NCI-H2081 treated with DMSO at 0.1 percent for 48 hours (cell line): ENCODE results near the gene GABRR3.

ENCODE experiments used
- DNase-seq: peaks from one replicate; lab custom pipeline; 2025; lab: John Stamatoyannopoulos, UW

The GABRR3 gene

DNA sequence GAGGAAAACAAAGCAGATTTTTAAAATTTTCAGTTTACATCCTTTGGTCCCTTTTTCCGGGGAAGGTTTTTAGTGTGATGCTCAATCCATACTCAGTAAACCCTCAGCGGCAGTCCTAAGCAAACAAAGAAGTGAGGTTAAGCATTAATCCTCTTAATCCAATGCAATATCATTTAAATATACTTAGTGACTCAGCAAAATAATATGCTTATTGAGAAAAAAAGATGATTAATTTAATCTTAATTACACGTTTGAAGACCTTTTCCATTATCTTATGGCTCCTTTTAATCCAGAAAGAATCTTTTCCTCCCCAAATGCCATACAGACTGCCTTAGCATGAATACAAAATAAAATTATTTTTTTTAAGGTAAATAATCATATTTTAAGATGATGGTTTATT is at the start of gene GABRR3:
Gene GABRR3 (minus strand): TSS at position 108 of the 400 bp plus-strand sequence. CDS start 328 bp downstream, outside the sequence.
- no peak for DNase-seq

DNA sequence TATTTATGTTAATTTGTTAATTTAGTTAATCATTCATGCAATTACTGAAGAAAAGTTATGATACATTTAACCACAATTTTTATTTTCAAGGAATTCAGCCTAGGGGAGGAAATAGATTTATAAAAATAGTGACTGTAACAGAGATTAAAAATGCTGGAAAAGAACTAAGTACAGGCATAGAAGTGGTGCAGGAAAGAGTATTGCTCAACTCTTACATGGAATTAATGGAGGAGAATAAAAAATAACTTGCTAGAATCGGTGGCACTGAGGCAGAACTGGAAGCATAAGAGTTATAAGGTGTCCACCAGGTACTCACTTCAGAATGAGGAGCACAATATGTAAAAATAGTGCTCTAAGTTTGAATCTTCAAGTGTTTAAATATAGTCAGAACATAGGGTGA is 38.4 kb upstream of the GABRR3 start:
- DNase-seq = no peak

DNA sequence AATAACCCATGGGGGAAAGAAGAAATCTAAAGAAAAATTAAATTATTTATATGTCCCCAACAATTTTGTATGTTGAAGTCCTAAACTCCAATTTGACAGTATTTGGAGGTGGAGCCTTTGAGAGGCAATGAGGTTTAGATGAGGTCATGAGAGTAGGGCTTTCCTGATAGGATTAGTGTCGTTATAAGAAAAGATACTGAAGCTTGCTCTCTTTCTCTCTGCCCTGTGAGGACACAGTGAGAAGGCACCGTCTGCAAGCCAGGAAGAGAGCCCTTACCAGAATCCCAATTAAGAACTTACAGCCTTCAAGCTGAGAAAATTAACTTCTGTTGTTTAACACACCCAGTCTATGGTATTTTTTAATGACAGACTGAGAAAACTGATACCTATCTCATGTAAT is 35.7 kb upstream of the GABRR3 start:
- DNase-seq = no peak

DNA sequence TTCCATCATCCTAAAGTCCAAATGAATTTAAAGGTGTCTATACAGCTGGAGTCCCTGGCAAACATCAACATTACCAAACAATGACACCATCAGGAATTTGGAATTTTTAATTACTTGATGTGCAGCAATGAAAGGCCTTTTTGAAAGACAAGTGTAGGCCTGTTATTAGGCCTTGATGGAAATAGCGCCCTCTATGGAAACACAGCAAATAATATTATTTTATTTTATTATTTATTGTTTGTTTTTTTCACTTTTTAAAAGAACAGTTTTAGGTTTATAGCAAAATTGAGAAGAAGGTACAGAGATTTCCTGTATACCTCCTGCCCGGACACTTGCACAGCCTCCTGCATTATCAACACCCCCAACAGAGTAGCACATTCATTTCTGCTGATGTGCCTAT is 33.7 kb upstream of the GABRR3 start:
- no peak for DNase-seq

DNA sequence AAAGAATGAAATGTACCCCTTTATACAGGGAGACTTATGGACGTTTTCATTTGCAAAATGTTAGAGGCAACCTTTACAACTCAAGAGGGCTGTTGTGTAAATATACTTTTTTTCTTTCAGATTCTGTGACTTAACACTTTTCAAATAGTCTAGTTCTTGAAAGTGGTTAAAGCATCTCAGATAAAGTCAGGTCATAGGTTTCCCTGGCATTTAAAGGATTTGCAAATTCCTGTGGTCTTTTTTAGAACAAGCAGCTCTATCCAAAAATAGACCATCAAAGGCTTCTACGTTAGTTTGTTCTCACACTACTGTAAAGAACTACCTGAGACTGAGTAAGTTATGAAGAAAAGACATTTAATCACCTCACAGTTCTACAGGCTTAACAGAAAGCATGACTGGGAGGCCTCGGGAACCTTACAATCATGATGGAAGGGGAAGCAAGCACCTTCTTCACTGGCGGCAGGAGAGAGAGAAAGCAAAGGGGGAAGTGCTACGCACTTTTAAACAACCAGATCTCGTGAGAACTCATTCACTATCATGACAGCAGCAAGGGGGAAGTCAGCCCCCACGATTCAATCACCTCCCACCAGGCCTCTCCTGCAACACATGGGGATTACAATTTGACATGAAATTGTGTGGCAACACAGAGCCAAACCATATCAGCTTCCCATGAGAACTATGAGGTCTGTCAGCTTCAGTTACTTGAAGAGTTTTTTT is 23.3 kb upstream of the GABRR3 start:
- DNase-seq = no peak

DNA sequence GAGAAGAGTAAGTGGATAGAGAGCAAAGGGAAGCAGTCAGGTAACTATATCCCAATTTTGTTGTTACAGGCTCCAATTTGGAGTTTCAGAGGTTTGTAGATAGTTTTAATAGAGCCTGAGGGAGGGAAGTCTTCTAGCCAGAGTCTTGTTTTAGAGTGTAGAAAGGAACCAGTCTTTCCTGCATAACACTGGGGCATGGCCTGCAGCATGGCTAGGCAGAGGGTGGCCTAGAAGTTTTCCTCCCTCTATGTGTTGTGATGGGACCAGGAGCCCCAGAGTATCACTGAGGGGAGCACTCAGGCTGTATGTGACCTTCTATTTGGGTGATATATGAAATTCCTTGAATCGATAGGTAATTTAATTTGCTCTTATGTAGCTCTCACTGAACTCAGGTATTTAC is 22.5 kb upstream of the GABRR3 start:
- no peak for DNase-seq

DNA sequence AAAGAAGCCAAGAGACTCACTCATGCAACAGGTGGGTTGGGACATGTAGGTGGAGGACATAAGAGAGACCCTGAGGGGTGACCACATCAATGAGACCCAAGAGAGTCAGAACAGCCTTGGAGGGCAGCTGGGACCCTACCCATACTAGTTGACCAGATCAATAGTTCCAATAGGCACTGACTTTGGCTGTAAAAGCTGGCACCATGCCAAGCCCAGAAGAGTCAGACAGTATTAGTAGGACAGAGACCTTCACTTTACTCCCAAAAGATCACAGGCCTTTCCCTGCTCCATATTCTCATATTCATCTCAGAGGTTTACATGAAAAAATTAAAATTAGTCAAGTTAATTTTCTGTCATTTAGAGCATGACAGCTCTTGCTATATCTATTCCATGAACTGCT is 20.9 kb upstream of the GABRR3 start:
- no peak for DNase-seq

DNA sequence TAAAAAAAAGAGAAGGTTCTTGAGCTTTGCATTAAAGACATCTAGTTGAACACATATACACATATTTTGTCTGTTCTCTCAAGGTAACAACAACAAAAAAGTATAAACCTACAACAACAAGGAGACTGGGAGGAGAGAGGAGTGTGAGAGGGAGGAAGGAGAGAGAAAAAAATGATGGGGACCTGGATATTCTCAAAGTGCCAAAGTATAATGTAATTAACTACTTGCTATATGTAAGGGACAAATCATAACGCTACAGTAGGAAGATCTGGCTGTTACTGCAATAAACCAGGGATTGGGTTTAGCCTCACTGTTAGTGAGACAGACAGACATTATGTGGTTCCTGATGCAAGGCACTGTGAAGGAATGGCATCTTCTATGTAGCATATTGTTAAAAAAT is 14.2 kb upstream of the GABRR3 start:
- no peak for DNase-seq

DNA sequence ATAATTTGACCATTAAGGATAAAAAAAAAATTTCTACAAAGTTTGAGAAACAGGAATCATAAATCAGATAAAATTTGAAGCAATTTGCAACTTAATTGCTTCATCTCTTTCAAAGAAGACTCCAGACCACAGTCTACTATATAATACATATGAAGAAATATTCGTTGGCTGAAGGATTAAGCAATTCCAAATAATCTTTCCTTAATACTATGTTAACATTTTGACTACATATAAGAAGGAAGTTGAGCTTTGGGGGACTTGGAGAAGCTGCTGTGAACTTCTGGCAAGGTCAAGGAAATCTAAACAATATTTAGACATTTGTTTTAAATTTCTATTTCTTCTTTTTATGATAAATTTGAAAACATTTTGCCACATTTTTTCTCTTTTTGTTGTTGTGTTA is 13.5 kb upstream of the GABRR3 start:
- no peak for DNase-seq

DNA sequence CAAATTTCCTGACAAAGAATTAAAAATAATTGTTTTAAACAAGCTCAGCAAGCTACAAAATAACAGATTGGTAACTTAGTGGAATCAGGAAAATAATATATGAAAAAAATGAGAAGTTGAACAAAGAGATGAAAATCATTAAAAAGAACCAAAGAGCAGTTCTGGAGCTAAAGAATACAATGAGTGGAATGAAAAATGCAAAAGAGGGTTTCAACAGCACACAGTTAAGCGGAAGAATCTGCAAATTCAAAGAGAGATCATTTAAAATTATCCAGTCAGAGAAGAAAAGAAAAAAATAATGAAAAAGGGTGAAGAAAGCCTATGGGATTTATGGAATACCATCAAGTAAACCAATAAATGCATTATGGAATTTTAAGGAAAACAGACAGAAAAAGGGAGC is 6.2 kb upstream of the GABRR3 start:
- DNase-seq = no peak

DNA sequence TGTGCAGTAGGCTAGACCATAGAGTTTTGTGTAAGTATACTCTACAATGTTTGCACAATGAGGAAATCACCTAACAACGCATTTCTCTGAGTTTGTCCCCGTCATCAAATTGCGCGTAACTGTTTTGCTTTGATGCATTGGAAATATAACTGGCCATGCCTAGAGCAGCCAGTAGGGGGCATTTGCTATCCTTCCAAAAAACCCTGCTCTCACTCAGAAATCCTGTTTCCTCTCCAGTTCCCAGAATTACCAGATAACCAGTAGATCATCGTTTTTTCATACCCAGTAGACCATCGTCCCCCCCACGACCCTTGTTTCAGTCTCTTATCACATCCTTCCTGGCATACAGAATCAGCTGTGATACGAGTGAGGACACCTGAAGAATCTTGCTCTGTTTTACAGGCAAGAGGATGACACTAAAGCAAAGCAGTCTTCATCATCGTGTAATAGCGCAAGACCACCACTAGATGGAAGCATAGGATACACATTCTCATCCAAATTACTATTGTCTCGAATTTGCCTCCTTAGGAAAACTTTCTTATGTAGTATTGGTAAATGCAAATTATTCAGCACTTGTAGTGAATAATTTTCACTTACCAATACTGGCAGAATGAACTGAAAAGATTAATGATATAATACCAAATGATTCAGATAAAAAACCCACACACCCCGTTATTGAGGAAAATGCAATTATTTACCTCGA is 4.4 kb upstream of the GABRR3 start:
- DNase-seq = peak; percentile 91

DNA sequence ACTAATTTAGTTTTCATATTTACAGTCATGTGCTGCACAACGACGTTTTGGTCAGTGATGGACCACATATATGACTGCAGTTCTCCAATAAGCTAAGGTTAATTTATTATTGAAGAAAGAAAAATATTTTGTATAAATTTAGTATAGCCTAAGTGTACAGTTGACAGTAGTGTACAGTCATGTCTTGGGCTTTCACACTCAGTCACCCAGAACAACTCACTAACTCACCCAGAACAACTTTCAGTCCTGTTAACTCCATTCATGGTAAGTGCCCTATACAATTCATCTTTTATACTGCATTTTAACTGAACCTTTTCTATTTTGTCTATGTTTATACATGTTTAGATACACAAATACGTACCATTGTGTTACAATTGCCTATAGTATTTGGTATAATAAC is 3.8 kb upstream of the GABRR3 start:
- no peak for DNase-seq

DNA sequence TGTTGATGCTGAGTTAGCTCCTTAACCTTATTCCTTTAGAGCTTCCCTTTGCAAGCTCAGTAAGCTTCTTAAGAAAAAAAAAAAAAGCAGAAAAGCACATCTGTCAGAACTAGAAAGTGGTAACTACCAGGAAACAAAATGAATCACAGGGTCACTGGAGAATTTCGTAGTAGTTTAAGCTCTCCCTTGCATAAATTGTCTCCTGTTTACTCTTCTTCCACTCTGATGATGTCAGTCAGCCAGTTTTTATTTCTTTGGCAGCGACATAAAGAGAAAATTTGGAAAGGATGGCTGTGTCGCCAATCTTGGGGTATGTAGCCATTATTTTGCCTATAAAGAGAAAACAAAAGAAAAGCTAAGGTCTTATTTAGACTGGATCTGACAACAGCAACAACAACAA is 3.2 kb upstream of the GABRR3 start:
- no peak for DNase-seq

DNA sequence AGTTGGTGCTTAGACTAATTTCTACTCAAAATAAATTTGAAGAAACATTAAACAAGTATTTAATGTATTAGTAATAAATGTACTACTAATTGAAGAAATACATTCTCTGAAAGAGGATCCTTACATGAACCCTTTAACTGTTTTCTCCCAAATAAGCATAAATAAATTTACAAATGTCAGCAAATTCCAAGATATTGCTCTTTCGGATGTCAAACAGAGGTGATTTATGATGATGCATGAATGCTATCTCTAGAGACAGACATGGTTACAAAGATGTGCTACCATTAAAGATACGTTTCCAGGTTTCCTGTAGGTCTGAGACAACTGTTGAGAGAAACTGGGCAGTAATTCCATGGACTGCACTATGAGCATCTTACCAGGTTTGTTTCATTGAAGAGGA is 629 bp downstream of the GABRR3 start:
- DNase-seq = no peak

DNA sequence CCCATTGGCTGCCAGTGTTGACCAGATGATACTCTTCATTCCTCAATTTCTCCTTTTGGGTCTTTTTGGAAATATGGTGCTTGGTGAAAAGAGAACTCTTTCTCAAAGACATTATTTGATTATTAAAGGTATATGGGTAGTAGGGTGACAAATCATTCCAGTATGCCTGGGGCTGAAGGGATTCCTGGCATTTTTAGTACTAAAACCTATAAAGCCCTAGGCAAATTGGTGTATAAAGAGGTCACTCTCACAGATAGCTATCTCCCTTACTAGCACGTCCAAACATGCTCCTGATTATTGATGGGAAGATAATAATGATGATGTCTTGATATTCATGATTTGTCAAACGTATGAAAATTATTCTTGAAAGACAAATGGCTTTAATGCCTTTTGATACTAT is 1.1 kb downstream of the GABRR3 start:
- no peak for DNase-seq

DNA sequence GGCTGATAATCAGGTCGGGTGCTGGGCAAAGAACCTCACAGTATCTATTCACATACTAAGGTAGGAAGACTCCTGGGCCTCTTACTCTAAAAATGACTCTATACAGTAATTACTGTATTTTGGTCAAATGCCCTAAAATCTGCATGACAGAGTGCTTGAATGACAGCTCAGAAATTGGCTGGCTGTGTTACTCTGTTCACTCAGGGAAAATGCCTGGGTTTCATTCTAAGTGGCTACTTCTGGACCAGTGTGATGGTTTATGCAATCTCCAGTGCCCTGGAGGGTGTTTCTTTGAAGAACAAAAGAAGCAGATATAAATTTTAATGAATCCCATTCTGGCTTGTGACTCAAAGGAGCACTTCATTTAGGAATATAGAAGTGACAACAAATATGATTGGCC is 2.2 kb downstream of the GABRR3 start:
- no peak for DNase-seq

DNA sequence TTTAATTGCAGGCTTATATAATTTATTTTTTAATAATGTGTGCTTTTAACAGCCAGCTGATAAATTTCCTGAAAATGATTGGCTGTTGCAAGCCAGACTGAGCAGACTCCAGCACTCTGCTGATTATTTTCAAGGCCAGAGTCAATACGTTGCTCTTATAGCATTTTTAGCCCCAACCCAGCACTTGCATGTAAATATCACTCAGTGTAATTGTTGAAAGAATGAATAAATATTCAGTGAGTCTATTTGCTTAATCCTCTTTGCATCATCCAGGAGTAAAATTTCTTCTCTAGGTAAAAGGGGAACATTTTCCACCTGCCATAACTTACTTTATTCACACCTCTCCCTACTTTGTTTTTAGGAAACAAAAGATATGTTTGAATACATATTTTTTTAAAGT is 2.9 kb downstream of the GABRR3 start:
- DNase-seq = no peak

DNA sequence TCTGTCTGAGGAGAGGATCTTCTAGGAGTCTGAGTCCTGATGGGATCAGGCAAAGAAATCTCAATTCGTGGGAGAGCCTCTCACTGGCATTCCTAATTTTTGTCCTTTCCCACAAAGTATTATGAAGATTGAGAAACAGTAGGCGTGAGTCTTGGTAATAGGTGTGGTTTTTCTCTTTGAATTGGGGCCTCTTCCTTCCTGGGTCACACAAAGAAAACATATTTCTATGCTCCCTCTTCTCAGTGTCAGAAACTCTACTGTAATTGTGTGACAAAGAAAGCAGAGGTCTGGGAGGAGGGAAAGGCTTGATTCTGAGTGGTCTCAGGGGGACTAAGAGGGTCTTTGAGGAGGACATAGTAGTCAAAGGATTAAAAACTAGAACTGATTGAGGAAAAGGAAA is 6.0 kb downstream of the GABRR3 start:
- DNase-seq = no peak

DNA sequence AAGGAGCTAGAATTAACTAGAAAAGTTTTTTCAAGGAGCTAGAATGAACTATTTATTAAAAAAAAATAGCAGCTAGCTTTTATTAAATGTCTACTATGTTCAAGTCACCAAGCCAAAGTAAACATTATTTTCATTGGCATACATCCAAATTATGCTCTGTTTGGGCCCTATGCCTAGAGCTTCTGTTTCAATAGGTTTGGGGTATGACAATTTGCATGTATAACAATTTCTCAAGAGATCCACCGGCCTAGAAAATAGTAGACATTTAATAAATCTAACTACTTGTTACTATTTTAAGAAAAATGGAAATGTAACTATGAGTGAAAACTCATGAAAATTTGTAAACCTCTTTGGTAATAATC is 8.0 kb downstream of the GABRR3 start:
- DNase-seq = peak; percentile 25

DNA sequence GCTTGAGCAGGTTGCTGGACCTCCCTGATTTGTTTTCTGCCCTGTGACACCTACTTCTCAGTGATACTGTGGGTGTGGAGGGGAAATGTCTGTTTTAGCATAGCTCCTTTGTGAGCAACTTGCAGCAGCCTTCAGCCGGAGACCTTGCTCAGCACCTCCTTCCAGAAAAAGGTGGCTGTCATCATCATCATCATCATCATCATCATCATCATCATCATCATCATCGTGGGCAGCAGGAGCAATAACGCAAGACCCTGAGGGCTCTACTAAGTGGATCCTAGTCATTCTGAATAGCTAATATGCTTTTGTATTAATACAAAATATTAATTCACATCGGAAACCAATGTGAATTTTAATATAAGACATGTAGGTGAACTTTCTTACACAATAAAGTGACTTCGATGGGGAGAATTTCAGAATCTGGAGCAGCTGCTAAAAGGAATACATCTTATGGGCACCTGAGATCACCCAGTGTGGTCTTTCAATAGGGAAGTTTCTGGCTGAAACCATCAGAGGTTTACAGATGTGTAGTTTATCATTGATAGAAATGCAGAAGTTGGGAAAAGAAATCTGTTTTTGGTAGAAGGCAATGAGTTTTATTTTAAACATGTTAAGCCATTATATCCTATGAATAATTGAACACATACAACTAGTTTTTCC is 8.6 kb downstream of the GABRR3 start:
- DNase-seq = no peak

DNA sequence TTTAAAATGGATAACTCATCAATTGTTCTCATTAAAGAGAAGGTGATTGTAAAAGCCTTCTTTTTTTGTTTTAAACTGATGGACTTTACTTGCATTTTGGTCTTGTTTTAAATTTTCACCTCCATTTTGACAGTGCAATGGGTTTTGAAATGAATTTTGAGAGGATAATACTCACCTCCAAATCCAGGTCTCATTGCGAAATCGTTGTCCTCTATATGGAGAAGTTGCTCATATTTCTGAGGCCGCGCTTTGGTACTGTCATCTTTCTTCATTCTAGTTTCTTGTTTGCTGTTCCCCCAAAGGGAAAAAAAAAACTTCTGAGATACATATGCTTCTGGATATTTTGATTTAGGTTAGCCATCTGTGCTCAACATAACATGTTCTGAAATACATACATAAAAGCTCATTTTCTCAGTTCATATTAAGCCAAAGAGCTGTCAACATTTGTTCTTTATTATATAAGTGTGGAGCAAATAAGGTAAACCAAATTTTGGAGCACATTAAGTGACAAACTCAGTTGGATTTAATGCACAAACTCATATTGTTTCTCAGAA is 9.6 kb downstream of the GABRR3 start:
- DNase-seq = no peak

DNA sequence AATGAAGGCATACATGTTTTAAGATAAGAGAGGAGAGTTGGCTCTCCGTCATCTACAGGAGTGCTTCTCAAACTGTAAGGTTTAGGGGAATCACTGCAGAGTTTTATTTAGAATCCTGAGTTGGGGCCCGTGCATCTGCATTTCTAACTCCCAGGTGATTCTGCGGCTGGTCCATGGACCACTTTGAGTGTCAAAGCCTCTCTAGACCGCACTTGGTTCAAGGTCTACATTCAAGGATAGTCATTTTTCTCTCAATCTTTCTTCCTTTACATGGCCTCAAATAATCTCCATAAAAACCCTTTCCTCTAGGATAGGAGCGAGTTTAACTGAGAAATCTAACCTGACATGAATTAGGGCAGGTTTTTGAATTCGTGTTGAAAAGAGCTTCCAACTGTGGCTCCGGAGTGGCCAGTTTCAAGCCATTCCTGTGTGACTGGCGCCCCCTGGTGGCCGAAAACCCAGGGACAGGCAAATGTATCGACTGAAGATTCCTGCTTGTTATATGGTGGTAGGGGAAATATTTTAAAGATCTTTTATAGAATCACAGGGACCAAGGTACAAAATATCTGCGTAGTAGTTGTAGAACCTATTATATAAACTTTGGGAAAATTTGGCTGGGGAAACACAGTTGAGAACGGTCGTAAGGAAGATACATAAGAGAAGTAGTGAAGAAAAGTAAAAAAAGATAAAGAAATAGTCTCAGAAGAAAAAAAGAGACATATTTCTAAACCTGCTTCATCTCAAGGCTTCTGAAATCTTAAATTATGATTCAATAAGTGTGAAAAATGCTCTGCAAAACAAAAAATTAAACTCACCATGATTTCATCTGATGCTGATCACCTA is 11.9 kb downstream of the GABRR3 start:
- peak; percentile 34 for DNase-seq
